ENCODE results near the gene CLIC5.

CLIC5 gene

GRCh38 chr6:46000905-46001304 lies 14.8 kb downstream of the CLIC5 start:
- in situ Hi-C loops (cut with MboI; ENCODE audit: low sequenced_read_pairs): no loop called here

GRCh38 chr6:45998524-45998923 lies 17.1 kb downstream of the CLIC5 start:
- in situ Hi-C loops (cut with MboI; ENCODE audit: low sequenced_read_pairs): no loop called here

GRCh38 chr6:45997875-45998506 lies 17.7 kb downstream of the CLIC5 start:
- in situ Hi-C loops (cut with MboI; ENCODE audit: low sequenced_read_pairs): no loop called here

GRCh38 chr6:45991189-45991588 lies 24.5 kb downstream of the CLIC5 start:
- in situ Hi-C loops (cut with MboI; ENCODE audit: low sequenced_read_pairs): no loop called here

- in situ Hi-C loops (cut with MboI; ENCODE audit: low sequenced_read_pairs): no loop called here
Measured at GRCh38 chr6:45990162-45990561, 25.5 kb downstream of the CLIC5 start.

- in situ Hi-C loops (cut with MboI; ENCODE audit: low sequenced_read_pairs): no loop called here
Measured at GRCh38 chr6:45988635-45989034, 27.0 kb downstream of the CLIC5 start.

- in situ Hi-C loops (cut with MboI; ENCODE audit: low sequenced_read_pairs): no loop called here
Measured at GRCh38 chr6:45987856-45988255, 27.8 kb downstream of the CLIC5 start.

- in situ Hi-C loops (cut with MboI; ENCODE audit: low sequenced_read_pairs): no loop called here
Measured at GRCh38 chr6:45986746-45987274, 28.9 kb downstream of the CLIC5 start.

GRCh38 chr6:45984788-45985425 lies 30.8 kb downstream of the CLIC5 start:
- in situ Hi-C loops (cut with MboI; ENCODE audit: low sequenced_read_pairs): no loop called here

GRCh38 chr6:45984347-45984746 lies 31.3 kb downstream of the CLIC5 start:
- in situ Hi-C loops (cut with MboI; ENCODE audit: low sequenced_read_pairs): no loop called here

GRCh38 chr6:45983062-45983461 lies 32.6 kb downstream of the CLIC5 start:
- in situ Hi-C loops (cut with MboI; ENCODE audit: low sequenced_read_pairs): no loop called here

- in situ Hi-C loops (cut with MboI; ENCODE audit: low sequenced_read_pairs): no loop called here
Measured at GRCh38 chr6:45982280-45983036, 33.2 kb downstream of the CLIC5 start.

GRCh38 chr6:45981046-45981445 lies 34.6 kb downstream of the CLIC5 start:
- in situ Hi-C loops (cut with MboI; ENCODE audit: low sequenced_read_pairs): no loop called here

- in situ Hi-C loops (cut with MboI; ENCODE audit: low sequenced_read_pairs): no loop called here
Measured at GRCh38 chr6:45979311-45979710, 36.3 kb downstream of the CLIC5 start.

- in situ Hi-C loops (cut with MboI; ENCODE audit: low sequenced_read_pairs): no loop called here
Measured at GRCh38 chr6:45974596-45974995, 41.1 kb downstream of the CLIC5 start.

- in situ Hi-C loops (cut with MboI; ENCODE audit: low sequenced_read_pairs): no loop called here
Measured at GRCh38 chr6:45972795-45973503, 42.7 kb downstream of the CLIC5 start.

- in situ Hi-C loops (cut with MboI; ENCODE audit: low sequenced_read_pairs): no loop called here
Measured at GRCh38 chr6:45971287-45971686, 44.4 kb downstream of the CLIC5 start.

- in situ Hi-C loops (cut with MboI; ENCODE audit: low sequenced_read_pairs): no loop called here
Measured at GRCh38 chr6:45970326-45970725, 45.3 kb downstream of the CLIC5 start.

- in situ Hi-C loops (cut with MboI; ENCODE audit: low sequenced_read_pairs): no loop called here
Measured at GRCh38 chr6:45969883-45970282, 45.8 kb downstream of the CLIC5 start.

GRCh38 chr6:45969026-45969425 lies 46.6 kb downstream of the CLIC5 start:
- in situ Hi-C loops (cut with MboI; ENCODE audit: low sequenced_read_pairs): no loop called here

- in situ Hi-C loops (cut with MboI; ENCODE audit: low sequenced_read_pairs): no loop called here
Measured at GRCh38 chr6:45967363-45967762, 48.3 kb downstream of the CLIC5 start.

All from hTERT RPE-1 (cell line).